ENCODE results near the gene TLX3.

- TF ChIP-seq CTCF (IDR thresholded peaks at IDR 0.05) (no peak), REST (IDR thresholded peaks at IDR 0.05; ENCODE audit: insufficient read depth in 1 of 2, low read depth in 2 of 2, low read length in 1 of 2) (no peak), TCF7L2 (IDR thresholded peaks at IDR 0.05; ENCODE audit: low read depth, low read length) (no peak), POLR2AphosphoS5 (IDR thresholded peaks at IDR 0.05; ENCODE audit: low read depth, low read length) (no peak)
Measured at GRCh38 chr5:171335616-171336015, 26.6 kb downstream of the TLX3 start.
